GM11168 (cell line): ENCODE data around the gene CDH4.

Source experiments
- in situ Hi-C: fragments of 300-500 bp; cut with MboI; formaldehyde crosslinking; loops from one replicate; pipeline ENCODE4 v1.12.0; 2022; ENCODE audit warnings: low sequenced_read_pairs; ENCODE audit not compliant: unreplicated experiment

Gene CDH4

DNA sequence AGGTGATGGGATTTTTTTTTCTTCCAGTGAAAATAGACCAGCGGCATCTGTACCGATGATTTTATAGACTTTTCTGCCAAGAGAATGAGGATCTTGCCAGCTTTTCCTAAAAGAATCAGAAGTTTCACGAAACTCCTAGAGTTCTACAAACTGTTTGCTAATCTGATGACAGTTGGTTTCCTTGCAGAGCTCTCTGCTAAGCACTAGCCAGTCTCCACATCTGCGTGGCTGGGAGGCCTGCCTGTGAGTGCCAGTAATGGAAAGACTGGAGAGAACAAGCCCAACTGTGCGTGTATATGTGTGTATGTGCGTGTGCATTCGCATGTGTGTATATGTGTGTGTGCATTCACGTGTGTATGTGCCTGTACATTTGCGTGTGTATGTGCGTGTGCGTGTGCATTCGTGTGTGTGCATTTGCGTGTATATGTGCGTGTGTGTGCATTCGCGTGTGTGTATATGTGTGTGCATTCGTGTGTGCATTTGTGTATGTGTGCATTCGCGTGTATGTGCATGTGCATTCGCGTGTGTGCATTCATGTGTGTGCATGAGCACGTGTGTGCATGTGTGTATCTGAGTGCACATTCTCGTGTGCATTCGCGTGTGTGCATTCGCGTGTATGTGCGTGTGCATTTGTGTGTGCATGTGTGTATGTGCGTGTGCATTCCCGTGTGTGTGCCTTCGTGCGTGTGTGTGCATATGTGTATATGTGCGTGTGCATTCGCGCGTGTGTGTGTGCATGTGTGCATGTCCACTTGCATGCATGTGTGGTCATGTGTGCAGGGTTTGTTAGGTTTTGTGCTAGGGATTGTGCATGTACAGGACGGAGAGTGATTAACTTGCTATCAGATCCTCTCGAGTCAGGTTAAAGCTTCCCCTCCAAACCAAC is 434.2 kb downstream of the CDH4 start:
- in situ Hi-C loops: no loop called here

DNA sequence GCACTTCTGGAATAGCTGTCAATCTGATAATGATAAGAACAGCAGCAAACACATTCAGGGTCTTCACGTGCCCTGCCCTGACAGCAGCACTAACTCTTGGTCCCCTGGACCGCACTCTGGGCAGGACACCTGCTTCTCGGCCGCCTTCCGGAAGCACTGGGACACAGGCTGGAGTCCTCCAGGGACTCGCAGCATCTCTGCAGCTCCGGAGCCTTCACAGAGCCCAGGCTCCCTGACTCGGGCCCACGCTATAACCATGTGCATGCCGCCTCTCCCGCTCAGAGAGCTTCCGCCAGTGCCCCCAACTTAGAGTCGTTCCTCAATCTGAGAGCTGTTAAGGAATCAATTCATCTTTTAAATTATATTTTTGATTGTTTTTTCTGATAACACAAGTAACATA is 436.4 kb downstream of the CDH4 start:
- in situ Hi-C loops: no loop called here

DNA sequence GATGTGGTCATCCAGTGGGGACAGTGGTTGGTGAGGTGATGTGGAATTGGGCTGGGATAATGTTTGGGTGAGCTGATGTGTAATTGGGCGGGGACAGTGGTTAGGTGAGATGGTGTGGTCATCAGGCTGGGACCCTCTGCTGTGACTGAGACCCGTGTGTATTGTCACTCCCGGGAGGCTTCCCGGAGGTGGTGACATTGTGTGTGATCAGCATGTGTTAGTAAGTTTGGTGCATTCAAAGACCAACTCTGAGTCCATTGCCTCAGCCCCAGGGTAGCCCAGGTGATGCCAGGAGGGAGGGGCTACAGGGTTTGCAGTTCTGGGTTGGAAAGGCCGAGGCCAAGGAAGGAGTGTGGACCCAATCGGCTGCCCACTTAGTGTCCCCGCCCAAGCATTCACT is 438.1 kb downstream of the CDH4 start:
- in situ Hi-C loops: no loop called here

GRCh38 chr20:61690993-61691838 is 439.2 kb downstream of the CDH4 start:
- in situ Hi-C loops: no loop called here

- in situ Hi-C loops: no loop called here
These were observed 439.9 kb downstream of the CDH4 start for GRCh38 chr20:61691978-61692377.

- in situ Hi-C loops: no loop called here
These were observed 440.4 kb downstream of the CDH4 start for GRCh38 chr20:61692479-61692878.

DNA sequence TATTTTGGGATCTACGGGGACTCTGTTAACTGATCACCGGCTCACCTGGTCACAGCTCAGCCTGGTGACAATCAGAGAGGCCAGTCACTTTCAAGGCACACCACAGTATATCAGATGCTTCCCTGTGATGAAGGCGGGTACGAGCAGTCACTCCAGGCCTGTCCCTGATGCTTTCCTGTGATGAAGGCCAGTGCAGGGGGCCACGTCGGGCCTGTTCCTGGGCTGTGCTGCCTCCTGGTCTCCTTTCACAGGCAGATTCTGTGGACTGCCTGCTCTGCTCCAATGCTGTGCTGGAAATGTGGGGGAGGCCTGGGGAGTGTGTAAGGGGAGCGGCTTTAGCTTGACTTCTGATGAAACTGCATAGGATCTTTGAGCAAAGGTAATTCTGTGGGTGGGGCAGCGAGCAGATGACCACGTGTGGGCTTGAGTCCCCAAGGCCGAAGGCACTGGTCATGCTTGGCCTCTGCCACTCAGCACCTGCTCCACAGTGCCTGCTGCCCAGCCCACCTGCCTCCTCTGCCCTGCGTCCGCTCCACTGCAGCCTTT is 441.1 kb downstream of the CDH4 start:
- in situ Hi-C loops: no loop called here

DNA sequence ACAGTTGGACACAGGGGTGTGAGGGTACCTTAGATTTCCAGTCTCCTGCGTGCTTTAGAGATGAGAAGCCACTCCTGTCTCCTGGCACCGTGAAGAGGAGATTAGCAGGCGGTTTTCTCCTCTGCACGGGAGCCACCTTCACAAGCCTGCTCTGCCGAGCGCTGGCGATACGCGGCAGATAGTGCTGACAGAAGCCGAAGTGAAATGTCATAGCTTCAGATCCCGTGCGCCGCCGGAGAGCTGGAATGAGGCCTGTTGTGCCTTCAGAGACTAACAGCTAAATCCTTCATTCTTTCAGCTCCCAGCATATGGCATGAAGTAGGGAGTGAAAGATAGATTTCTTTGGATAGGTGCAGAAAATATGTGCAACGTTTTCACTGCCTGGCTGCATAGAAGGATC is 442.6 kb downstream of the CDH4 start:
- in situ Hi-C loops: no loop called here

GRCh38 chr20:61695741-61696140 is 443.7 kb downstream of the CDH4 start:
- in situ Hi-C loops: no loop called here

GRCh38 chr20:61696181-61696735 is 444.2 kb downstream of the CDH4 start:
- in situ Hi-C loops: no loop called here

DNA sequence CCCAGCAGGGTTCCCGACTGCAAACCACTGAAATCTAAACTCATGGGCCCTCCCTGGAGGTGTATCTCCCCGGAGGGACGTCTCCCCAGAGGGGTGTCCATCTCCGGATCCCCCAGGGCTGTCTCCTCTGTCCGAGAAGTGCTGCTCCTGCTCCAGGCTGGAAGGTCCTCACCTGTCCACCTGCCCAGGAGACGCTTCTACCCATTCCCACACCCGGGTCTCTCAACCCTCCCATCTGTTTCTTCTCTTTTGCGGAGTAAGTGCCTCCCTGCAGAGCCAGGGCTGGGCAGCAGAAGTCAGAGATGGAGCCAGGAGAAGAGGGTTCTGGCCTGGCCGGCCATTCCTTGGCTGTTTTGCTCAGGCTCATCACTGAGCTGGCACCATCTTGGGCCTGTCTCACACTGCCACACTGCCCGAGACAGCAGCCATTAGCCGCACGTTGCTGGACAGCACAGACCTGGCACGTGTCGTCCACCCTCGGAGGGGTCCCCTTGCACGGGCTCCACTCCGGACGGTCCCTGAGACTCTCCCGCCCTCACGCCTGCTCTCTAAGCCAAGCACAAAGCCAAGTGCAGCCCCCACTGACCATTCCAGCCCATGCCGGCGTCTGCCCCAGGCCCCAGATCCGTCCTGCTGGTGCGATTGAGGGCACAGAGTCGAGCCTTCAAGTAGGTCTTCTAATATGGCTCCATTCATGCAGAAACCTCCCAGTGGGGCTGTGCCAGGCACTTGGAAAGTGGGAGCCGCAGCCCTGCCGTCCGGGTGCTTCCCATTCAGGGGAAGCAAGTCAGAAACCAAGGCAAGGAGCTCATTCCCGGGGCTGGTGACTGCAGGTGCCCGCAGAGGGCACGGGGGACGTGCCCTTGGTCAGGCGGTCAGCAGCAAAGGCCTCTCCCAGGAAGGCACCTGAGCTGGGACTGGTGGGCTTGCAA is 445.9 kb downstream of the CDH4 start:
- in situ Hi-C loops: no loop called here

GRCh38 chr20:61698598-61699494 is 446.8 kb downstream of the CDH4 start:
- in situ Hi-C loops: no loop called here

- in situ Hi-C loops: no loop called here
These were observed 447.7 kb downstream of the CDH4 start for GRCh38 chr20:61699495-61700374.

- in situ Hi-C loops: no loop called here
These were observed 448.6 kb downstream of the CDH4 start for GRCh38 chr20:61700595-61701140.

DNA sequence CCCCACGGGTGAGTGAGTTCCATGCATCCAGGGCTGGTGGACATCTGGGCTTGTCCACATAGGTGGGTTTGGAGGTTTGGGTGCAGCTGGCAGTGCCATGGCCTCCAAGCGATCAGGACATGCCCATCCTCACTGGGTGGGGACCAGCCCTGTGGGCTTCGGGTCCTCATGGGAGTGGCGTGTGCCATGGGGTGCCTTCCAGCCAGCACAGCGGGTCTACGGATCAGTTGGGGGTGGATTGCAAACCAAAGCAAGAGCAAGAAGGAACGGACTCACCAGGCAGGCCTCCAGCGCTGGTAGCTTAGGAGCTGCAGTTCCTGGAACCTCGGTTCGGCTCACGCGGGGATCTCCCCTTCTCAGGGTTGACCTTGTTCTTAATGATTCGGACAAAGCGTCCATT is 449.3 kb downstream of the CDH4 start:
- in situ Hi-C loops: no loop called here

GRCh38 chr20:61701802-61702201 is 449.7 kb downstream of the CDH4 start:
- in situ Hi-C loops: no loop called here

- in situ Hi-C loops: no loop called here
These were observed 450.2 kb downstream of the CDH4 start for GRCh38 chr20:61702246-61702645.
